Ishikawa (cell line): Measurements from ENCODE around the gene GAMT.

Source experiments
- CEBPB ChIP-seq: IDR thresholded peaks from 2 replicates; pipeline ENCODE4 v1.6.1; 2012
- CREB1 ChIP-seq: IDR thresholded peaks from 2 replicates; pipeline ENCODE4 v1.6.1; 2012; ENCODE audit warnings: low read depth
- EGR1 ChIP-seq: IDR thresholded peaks from 2 replicates; pipeline ENCODE4 v1.6.1; 2012
- EP300 ChIP-seq: IDR thresholded peaks from 2 replicates; pipeline ENCODE4 v1.6.1; 2012; ENCODE audit warnings: borderline replicate concordance
- FOXM1 ChIP-seq: IDR thresholded peaks from 2 replicates; pipeline ENCODE4 v1.6.1; 2012; ENCODE audit warnings: low read depth, borderline replicate concordance
- MAX ChIP-seq: IDR thresholded peaks from 2 replicates; pipeline ENCODE4 v1.6.1; 2012
- NFIC ChIP-seq: IDR thresholded peaks from 2 replicates; pipeline ENCODE4 v1.6.1; 2012
- RAD21 ChIP-seq: IDR thresholded peaks from 2 replicates; pipeline ENCODE4 v1.6.1; 2012; ENCODE audit warnings: low read depth
- REST ChIP-seq: IDR thresholded peaks from 2 replicates; pipeline ENCODE4 v1.6.1; 2012; ENCODE audit warnings: low read depth, mild to moderate bottlenecking
- TAF1 ChIP-seq: IDR thresholded peaks from 2 replicates; pipeline ENCODE4 v1.6.1; 2012; ENCODE audit warnings: low read depth, mild to moderate bottlenecking
- TCF12 ChIP-seq: IDR thresholded peaks from 2 replicates; pipeline ENCODE4 v1.6.1; 2012; ENCODE audit warnings: low read depth
- TEAD4 ChIP-seq: IDR thresholded peaks from 2 replicates; pipeline ENCODE4 v1.6.1; 2012
- YY1 ChIP-seq: IDR thresholded peaks from 2 replicates; pipeline ENCODE4 v1.6.1; 2012; ENCODE audit warnings: low read depth
- ZBTB7A ChIP-seq: IDR thresholded peaks from 2 replicates; pipeline ENCODE4 v1.6.1; 2012; ENCODE audit warnings: low read depth
- TF ChIP-seq, protein P1 (sequence below): IDR thresholded peaks from 2 replicates; pipeline ENCODE4 v1.6.1; 2012

GAMT gene

DNA sequence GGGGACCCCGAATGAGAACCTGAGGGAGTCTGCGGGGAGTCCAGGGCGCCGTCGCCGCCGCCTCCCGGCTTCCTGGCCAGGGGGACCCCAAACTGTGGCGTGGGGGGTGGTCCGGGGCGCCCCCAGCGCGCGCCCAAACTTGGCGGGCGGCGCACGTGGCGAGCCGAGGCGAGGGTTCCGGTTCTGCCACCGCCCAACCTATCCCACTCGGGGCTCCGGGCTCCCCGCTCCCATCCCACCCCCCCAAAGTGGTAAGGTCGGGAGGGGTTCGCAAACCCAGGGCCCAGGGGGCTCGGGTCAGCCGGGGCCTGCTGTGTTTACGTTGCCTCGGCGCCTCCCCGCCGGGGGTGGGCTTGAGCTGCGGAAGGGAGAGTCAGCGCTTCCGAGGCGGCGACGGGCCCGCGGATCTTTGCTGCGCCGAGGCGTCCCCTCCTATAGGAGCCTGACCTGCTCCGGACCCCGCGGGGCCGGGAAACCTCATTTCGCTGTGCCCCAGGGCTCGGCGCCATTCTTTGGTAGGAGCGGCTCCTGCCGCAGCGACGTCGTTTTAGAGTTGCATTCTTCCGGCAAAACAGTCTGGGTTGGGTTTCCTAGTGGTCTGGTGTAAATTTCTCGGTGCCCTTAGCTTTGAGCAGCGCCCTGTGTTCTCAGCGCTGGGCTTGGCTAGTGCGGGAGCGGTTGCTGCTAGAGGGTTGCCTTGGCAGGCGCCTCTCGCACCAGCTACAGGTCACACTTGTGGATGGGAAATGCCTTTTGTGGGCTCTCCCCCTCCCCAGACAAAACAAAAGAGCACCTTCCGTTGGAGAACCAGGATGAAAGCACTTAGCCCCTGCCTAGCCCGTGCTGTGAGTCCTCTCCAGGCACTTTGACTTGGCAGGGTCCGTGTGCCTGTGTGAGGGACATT is 7.2 kb upstream of the GAMT start:
- TF ChIP-seq EGR1 (no peak), MAX (peak; percentile 83)

GRCh38 chr19:1407528-1408299 is 6.4 kb upstream of the GAMT start, which contains the start of gene DAZAP1:
Gene DAZAP1 (plus strand): TSS chr19:1407586. CDS start chr19:1407774, 188 bp downstream.
- TF ChIP-seq FOXM1 (no peak), TAF1 (peak; percentile 0; the same call in 1 of the 2 replicates)

DNA sequence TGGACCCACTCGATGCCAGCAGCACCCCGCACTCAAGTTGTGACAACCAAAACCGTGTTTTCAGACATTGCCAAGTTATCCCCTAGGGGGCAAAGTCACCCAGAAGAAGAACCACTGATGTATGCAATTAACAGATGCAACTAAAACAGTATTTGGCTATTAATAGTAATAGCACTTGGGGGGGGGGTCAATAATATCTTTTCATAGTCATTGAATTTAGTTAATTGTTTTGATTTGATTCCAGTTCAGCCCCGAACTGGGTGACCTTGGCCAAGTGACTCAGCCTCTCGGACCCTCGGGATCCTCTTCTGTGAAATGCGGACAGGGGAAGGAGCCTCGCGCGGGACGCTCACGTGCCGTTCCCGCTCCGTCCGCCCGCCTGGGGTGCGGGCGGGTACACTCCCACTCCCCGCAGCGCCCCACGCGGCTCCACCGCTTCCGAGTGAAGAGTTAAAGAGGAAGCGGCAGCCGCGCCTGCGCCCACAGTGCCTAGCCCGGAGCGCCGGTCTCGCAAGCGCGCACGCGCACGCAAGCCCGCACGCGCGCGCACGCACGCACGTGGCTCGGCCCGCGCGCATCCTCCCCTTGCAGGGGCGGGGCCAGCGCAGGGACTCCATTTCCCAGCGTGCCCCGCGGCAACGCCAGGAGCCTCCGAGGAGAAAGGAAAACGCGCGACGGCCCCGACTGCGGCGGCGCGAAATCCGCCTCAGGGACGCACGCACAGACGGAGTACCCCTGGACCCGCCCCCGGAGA is 5.6 kb upstream of the GAMT start:
- TF ChIP-seq EGR1 (no peak), RAD21 (no peak), CREB1 (no peak), NFIC (0 out of 2 replicates have a peak, but pooled peaks have one; percentile 28), TEAD4 (no peak), YY1 (0 out of 2 replicates have a peak, but pooled peaks have one; percentile 22), TAF1 (peak; percentile 48), FOXM1 (no peak), ZBTB7A (peak; percentile 89), REST (no peak), TCF12 (peak; percentile 0; the same call in 1 of the 2 replicates), MAX (peak; percentile 90)
- TF ChIP-seq, protein P1, sequence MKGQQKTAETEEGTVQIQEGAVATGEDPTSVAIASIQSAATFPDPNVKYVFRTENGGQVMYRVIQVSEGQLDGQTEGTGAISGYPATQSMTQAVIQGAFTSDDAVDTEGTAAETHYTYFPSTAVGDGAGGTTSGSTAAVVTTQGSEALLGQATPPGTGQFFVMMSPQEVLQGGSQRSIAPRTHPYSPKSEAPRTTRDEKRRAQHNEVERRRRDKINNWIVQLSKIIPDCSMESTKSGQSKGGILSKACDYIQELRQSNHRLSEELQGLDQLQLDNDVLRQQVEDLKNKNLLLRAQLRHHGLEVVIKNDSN, result peak; percentile 90

- no peak for TF ChIP-seq RAD21
- no peak for TF ChIP-seq MAX
- TF ChIP-seq, protein P1, result no peak
- no peak for TF ChIP-seq NFIC
- no peak for TF ChIP-seq FOXM1
- TF ChIP-seq CEBPB, result no peak
- no peak for TF ChIP-seq ZBTB7A
- TF ChIP-seq CREB1, result no peak
- no peak for TF ChIP-seq YY1
- TF ChIP-seq TAF1, result no peak
- TF ChIP-seq EGR1, result no peak
- no peak for TF ChIP-seq EP300
- no peak for TF ChIP-seq REST
- no peak for TF ChIP-seq TEAD4
- TF ChIP-seq TCF12, result no peak
Measured at GRCh38 chr19:1402411-1403070, 1.2 kb upstream of the GAMT start.

GRCh38 chr19:1401889-1402217 is 511 bp upstream of the GAMT start:
- TF ChIP-seq TCF12, result no peak
- TF ChIP-seq, protein P1, result no peak
- no peak for TF ChIP-seq MAX
- TF ChIP-seq RAD21, result no peak
- TF ChIP-seq CEBPB, result no peak
- TF ChIP-seq CREB1, result no peak
- no peak for TF ChIP-seq FOXM1
- no peak for TF ChIP-seq YY1
- TF ChIP-seq EP300, result no peak
- TF ChIP-seq TEAD4, result no peak
- no peak for TF ChIP-seq REST
- TF ChIP-seq ZBTB7A, result no peak
- TF ChIP-seq EGR1, result no peak
- no peak for TF ChIP-seq NFIC
- TF ChIP-seq TAF1, result no peak
